Endometrial microvascular endothelial cells (primary cell): ENCODE results near the gene KHSRP. TPM values are rescaled to one million over a fixed set of nuclear protein-coding genes. Genes with fewer than 3 reads are reported as not detected.

Experiments
- in situ Hi-C: cut with HindIII; loops from 2 replicates; pipeline ENCODE4 v1.10.0; 2017; ENCODE audit warnings: low sequenced_read_pairs, low pct_unique_long_range_greater_than_20kb; ENCODE audit errors: inconsistent ontology term
- total RNA-seq: library from RNA; depleted of rRNA; stranded (reverse); fragments of >200 nt; gene quantifications from one replicate; pipeline ENCODE4 v1.2.3, GENCODE V29; 2015; ENCODE audit errors: inconsistent ontology term

KHSRP gene
- total RNA-seq, 1 donor from 2014 or later: 251 TPM

GRCh38 chr19:6374711-6375410 is 49.8 kb downstream of the KHSRP start:
- in situ Hi-C loops: loop anchor here (25.0 kb wide), 1 partner anchor 88 kb away; the partner anchor contains the start of gene MLLT1

DNA sequence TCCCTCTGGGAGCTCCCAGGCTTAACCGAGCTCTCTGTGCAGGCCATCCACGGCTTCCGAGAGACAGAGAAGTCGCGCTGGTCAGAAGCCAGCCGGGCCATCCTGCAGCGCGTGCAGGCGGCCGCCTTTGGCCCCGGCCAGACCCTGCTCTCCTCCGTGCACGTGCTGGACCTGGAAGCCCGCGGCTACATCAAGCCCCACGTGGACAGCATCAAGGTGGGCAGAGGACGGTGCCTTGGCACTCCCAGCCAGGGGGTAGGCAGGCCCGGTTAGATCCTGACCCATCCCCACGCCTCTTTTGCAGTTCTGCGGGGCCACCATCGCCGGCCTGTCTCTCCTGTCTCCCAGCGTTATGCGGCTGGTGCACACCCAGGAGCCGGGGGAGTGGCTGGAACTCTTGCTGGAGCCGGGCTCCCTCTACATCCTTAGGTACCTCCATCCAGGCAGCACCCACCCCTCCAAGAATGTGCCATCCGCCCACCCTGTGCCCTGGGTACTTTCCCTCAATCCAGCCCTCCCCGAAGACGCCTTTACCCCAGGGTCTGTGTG is 50.4 kb downstream of the KHSRP start:
- in situ Hi-C loops: no loop called here

- in situ Hi-C loops: no loop called here
Observed at GRCh38 chr19:6373813-6374108, 50.9 kb downstream of the KHSRP start.

GRCh38 chr19:6373096-6373812 is 51.4 kb downstream of the KHSRP start:
- in situ Hi-C loops: no loop called here

- in situ Hi-C loops: no loop called here
Observed at GRCh38 chr19:6372594-6373095, 52.0 kb downstream of the KHSRP start, which contains the start of gene ALKBH7. ALKBH7 (plus strand) TSS chr19:6372794; CDS start chr19:6372821, 27 bp downstream.

- in situ Hi-C loops: no loop called here
Observed at GRCh38 chr19:6364353-6364752, 60.3 kb downstream of the KHSRP start.

Other genes with a start within 250 kb of the KHSRP start
- gene MLLT1, start 144.8 kb downstream of the KHSRP start, total RNA-seq: 17.2 TPM
- gene ACER1, start 91.2 kb downstream of the KHSRP start, total RNA-seq: not detected
- gene CLPP, start 63.3 kb downstream of the KHSRP start, total RNA-seq: 109 TPM
- 43.9 TPM for gene ALKBH7, start 52.0 kb downstream of the KHSRP start, total RNA-seq
- 0.46 TPM for gene PSPN, start 48.9 kb downstream of the KHSRP start, total RNA-seq
- gene GTF2F1, start 31.6 kb downstream of the KHSRP start, total RNA-seq: 32.3 TPM
- gene SLC25A41, start 9.0 kb upstream of the KHSRP start, total RNA-seq: not detected
- gene SLC25A23, start 35.0 kb upstream of the KHSRP start, total RNA-seq: 15.1 TPM
- gene CRB3, start 39.5 kb upstream of the KHSRP start, total RNA-seq: not detected
- gene DENND1C, start 57.0 kb upstream of the KHSRP start, total RNA-seq: not detected
- gene TUBB4A, start 77.5 kb upstream of the KHSRP start, total RNA-seq: not detected
- gene TNFSF9, start 106.2 kb upstream of the KHSRP start, total RNA-seq: 6.7 TPM
- 12.3 TPM for gene CD70, start 166.3 kb upstream of the KHSRP start, total RNA-seq
- not detected for gene TNFSF14, start 245.3 kb upstream of the KHSRP start, total RNA-seq